Measurements from ENCODE around the gene CBFA2T3.

CBFA2T3 gene

GRCh38 chr16:88995746-88996535 lies 18.9 kb upstream of the CBFA2T3 start:
- DNase-seq (ENCODE audit: low read depth in 2 of 2): no peak

DNA sequence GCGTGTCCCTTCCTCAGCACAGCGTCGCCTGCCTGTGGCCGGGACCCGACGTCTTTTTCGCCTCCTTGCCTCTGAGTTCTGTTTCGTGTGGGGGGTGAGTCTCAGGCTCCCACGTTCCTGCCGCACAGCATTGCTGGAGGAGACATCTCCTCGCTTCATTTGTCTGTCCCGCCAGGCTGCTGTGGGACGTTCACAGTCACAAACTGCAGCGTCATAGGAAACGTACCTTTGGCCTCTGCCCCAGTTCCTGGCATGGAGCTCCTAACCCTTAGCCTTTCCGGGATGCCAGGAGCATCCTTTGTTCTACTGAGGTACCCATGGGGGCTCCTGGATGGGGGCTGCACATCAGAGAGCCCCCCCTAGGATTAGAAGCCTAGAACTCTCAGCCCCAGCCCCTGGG lies 18.2 kb upstream of the CBFA2T3 start:
- DNase-seq (ENCODE audit: low read depth in 2 of 2): no peak

- DNase-seq (ENCODE audit: low read depth in 2 of 2): no peak
These were observed 17.7 kb upstream of the CBFA2T3 start for GRCh38 chr16:88994695-88995094.

- no peak for DNase-seq (ENCODE audit: low read depth in 2 of 2)
These were observed 17.1 kb upstream of the CBFA2T3 start for GRCh38 chr16:88993946-88994600.

- no peak for DNase-seq (ENCODE audit: low read depth in 2 of 2)
These were observed 16.3 kb upstream of the CBFA2T3 start for GRCh38 chr16:88993166-88993761.

DNA sequence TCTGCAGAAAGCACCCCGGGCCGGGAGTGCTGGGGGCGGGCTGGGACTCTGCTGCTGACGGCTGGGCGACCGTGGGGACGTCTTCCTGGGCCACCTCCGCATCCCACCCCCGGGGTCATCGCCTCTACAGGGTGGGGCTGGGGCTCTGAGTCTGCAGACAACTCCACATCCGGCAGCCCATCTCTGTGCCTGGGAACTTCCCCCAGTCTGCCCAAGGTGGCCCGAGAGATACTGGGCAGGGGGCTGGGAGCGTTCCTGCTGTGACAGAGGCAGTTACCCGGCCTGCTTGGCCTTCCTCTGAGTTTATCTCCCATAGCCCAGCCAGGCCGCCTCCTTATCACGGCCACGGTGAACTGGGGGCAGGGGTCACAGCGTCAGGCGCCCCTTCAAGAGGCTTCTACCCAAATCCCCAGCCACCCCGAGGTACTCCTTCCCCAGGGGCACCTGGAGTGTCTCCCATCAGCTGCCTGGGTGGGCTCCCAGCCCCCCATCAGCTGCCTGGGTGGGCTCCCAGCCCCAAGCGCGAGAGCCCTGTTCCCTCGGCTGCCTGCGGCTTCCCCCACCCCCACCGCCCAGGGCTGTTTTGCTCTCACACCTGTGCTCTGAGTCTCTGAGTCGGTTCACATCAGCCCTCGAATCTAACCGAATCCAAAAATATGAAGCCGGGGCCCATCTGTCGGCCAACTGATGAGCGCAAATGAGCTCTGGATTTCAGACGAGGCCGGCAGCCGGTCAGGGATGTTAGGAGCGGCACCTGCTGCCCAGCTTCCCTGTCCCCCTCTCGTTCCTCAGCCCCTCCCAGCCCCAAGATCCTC lies 15.6 kb upstream of the CBFA2T3 start:
- no peak for DNase-seq (ENCODE audit: low read depth in 2 of 2)

GRCh38 chr16:88991813-88992350 lies 14.9 kb upstream of the CBFA2T3 start:
- no peak for DNase-seq (ENCODE audit: low read depth in 2 of 2)

DNA sequence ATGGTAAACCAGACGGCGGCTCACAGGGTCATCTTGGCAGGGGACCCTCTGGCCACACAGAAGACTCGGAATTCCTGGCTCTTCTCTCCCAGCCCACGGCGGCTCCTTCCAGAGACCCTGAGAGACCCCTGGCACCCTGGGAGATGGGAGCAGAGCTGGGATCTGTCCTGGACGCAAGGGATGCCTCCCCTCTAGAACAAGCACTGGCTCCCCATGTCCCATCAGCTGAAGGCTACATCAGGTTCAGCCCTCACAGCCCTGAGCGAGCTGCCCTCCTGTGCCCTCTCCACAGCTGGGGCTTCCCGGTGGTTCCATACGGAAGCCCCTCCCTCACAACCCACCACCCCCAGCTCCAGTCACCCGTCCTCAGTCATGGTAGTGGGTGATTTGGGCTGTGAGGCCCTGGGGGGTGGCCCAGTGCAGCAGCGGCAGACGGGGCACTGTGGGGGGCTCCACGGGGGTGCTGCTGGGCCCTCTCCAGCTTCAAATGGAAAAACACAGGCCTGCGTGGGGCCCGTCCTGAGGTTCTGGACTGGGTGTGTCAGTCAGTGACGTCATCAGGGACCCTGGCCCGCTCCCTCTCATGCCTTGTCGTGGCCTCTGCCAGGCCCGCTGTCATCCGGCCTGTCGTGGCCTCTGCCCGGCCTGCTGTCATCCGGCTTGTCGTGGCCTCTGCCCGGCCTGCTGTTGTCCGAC lies 13.0 kb upstream of the CBFA2T3 start:
- DNase-seq (ENCODE audit: low read depth in 2 of 2): no peak

DNA sequence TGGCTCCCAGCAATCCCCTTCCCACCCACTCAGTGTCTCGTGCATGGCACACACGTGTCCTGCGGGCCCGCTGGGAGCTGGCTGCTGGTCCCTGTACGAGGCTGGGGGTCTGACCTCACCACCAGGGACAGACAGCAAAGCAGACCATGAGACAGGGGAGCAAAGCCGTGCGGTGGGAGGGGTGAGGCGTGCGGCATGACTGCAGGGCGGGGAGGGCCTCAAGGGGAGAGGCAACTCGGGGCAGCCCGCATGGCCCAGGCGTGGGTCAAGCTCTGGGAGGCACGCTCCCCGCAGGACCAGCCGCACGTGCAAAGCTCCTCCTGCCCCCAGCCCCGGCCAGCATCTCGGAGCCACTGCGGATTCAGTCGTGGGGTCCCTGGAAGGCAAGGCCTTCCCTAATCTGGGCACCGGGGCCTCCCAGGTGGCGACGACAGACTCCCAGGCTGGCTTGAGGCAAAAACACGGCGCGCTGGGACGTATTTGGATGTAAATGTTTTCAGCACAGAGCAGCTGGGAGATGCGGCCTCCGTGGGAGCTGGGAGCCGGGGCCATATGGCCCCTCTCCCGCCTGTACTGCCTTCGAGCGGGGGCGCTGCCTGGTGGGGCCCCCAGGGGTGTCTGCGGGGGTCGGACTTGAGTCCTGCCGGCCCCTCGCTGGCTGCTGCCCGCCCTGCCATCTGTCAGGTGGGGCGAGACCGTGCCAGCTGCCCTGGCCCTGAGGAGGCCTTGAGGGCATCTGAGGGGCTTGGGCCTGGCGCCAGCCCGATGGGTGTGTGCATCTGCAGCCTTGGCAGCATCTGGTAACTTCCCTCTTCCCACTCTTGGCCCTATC lies 12.2 kb upstream of the CBFA2T3 start:
- no peak for DNase-seq (ENCODE audit: low read depth in 2 of 2)

GRCh38 chr16:88985521-88985920 lies 8.5 kb upstream of the CBFA2T3 start:
- DNase-seq (ENCODE audit: low read depth in 2 of 2): no peak

DNA sequence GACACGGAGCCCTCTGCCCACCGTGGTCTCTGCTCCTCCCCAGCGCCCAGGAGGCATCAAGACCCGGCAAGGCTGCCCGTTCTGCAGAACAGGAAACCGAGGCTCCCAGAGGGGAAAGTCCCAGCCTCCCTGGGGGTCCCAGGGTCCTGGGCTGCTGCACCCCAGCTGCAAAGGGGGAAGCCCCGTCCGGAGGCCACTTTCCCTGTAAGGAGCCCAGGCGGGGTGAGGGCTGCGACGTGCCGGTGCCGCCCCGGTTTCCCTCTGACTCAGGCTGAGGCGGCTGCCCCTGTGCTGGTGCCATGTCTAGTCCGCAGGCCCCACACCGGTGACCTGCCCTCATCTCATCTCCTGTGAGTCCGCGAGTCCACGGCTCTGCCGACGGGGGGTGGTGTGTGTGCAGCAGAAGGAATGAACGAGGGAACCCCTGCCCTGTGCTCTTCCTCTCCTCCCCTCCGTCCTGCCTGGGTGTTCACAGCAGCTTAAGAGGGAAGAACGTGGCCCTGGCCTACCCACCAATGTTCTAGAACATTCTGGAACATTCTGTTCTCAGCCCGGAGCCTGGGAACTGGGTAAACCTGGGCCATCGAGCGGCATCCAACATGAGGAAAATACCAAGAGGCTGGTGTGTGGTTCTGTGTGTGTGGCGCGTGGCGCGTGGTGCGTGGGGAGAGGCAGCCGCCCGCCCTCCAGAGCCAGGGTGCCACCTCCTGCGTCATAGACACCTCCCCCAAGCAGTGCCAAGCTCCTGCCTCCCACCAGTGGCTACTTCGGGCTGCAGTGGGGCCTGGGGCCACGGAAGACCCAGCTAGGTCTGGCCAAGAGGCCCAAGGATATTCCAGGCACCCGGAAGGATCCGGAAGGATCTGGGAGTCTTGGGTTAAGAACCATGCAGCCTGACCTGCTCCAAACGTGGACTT lies 7.0 kb upstream of the CBFA2T3 start:
- DNase-seq (ENCODE audit: low read depth in 2 of 2): no peak

GRCh38 chr16:88983165-88983564 lies 6.2 kb upstream of the CBFA2T3 start:
- DNase-seq (ENCODE audit: low read depth in 2 of 2): no peak

DNA sequence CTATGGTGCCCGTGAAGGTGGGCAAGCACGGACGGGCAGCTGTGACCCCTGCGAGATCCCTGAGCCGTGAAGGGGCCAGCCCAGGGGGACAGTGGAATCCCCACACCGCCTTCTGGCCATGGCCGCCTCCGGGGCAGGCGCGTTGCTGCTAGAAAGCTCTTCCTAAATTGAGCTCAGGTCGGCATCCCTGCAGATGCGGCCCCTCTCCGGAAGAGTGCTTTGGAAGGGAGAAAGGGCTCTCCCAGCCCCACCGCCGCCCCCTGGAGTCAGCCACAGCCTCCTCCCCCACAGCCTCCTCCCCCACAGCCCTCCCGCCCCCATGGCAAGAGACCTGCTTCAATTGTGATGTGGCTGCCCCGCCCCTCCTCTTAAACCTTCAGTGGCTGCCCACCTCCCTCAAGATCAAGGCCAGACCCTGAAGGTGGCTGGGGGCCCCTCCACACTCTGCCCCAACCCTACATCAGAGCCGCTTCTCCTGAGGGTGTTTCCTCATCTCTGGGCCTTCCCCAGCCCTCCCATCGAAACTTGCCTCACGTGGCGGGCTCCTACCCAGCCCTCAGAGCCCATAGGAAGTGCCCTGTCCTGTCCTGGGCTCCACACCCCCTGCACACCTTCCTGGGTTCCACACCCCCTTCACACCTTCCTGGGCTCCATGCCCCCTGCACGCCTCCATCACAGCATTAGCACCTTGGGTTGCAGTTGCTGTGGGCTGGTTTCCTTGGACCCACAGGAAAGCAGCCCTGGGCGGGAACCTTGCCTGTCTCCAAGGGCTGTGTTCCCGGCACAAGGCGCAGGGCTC lies 5.5 kb upstream of the CBFA2T3 start:
- no peak for DNase-seq (ENCODE audit: low read depth in 2 of 2)

DNA sequence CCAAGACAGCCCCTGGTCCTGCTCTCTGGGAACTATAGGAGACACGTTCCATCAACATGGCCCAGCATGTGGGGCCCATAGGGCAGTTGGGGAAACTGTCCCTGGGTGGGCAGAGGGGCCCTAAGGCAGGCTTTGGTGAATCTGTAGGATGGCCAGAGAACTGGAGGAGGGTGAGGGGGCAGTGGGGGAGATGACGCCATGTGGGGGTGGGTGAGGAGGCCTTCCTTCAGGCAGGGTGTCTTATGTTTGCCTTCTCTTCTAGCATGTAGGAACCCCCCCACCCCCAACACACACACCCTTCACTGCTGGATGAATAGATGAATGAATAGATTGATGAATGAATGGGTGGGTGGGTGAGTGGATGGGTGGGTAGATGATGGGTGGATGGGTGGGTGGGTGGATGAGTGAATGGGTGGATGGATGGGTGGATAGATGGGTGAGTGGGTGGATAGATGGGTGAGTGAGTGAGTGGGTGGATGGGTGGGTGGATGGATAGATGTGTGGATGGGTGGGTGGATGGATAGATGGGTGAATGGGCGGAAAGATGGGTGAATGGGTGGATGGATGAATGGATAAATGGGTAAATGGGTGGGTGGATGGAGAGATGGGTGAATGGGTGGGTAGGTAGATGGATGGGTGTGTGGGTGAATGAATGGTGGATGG lies 2.5 kb upstream of the CBFA2T3 start:
- DNase-seq (ENCODE audit: low read depth in 2 of 2): no peak

GRCh38 chr16:88978608-88979346 lies 1.8 kb upstream of the CBFA2T3 start:
- DNase-seq (ENCODE audit: low read depth in 2 of 2): no peak

- DNase-seq (ENCODE audit: low read depth in 2 of 2): no peak
These were observed 1.0 kb upstream of the CBFA2T3 start for GRCh38 chr16:88977812-88978607.
